IPS DF 19.7 (cell line): Measurements from ENCODE around the gene AGMO.

Experiments used
- DNase-seq: peaks from one replicate; pipeline ENCODE4 v3.0.0-alpha.2; 2013; ENCODE audit warnings: low read depth, low spot score

Gene AGMO

GRCh38 chr7:15399441-15399840 lies 162.4 kb downstream of the AGMO start:
- no peak for DNase-seq

GRCh38 chr7:15397922-15398760 lies 163.7 kb downstream of the AGMO start:
- no peak for DNase-seq

- DNase-seq: no peak
Measured at GRCh38 chr7:15397159-15397550, 164.7 kb downstream of the AGMO start.

- DNase-seq: no peak
Measured at GRCh38 chr7:15396210-15397158, 165.3 kb downstream of the AGMO start.

- DNase-seq: no peak
Measured at GRCh38 chr7:15389073-15389472, 172.7 kb downstream of the AGMO start.

GRCh38 chr7:15378494-15379145 lies 183.2 kb downstream of the AGMO start:
- DNase-seq: no peak

GRCh38 chr7:15376600-15376999 lies 185.2 kb downstream of the AGMO start:
- DNase-seq: no peak

GRCh38 chr7:15370441-15370840 lies 191.4 kb downstream of the AGMO start:
- no peak for DNase-seq

- no peak for DNase-seq
Measured at GRCh38 chr7:15368653-15369052, 193.2 kb downstream of the AGMO start.

- DNase-seq: no peak
Measured at GRCh38 chr7:15367897-15368296, 193.9 kb downstream of the AGMO start.

- DNase-seq: no peak
Measured at GRCh38 chr7:15358112-15358511, 203.7 kb downstream of the AGMO start.

- DNase-seq: no peak
Measured at GRCh38 chr7:15352421-15353206, 209.2 kb downstream of the AGMO start.

GRCh38 chr7:15345216-15345615 lies 216.6 kb downstream of the AGMO start:
- DNase-seq: no peak

GRCh38 chr7:15341817-15342216 lies 220.0 kb downstream of the AGMO start:
- no peak for DNase-seq

GRCh38 chr7:15336146-15336545 lies 225.7 kb downstream of the AGMO start:
- DNase-seq: no peak

GRCh38 chr7:15335390-15335789 lies 226.4 kb downstream of the AGMO start:
- no peak for DNase-seq

GRCh38 chr7:15334536-15335263 lies 227.1 kb downstream of the AGMO start:
- no peak for DNase-seq

- no peak for DNase-seq
Measured at GRCh38 chr7:15332956-15333355, 228.9 kb downstream of the AGMO start.

GRCh38 chr7:15330943-15331342 lies 230.9 kb downstream of the AGMO start:
- no peak for DNase-seq

GRCh38 chr7:15327001-15327400 lies 234.8 kb downstream of the AGMO start:
- DNase-seq: no peak
